Anterior cingulate cortex (tissue), 58 donors: ENCODE data around the gene SARNP.
"Not testable (repeated sequence)": the region's sequence is repeated elsewhere in the genome, so short reads cannot be mapped to it uniquely, and the experiment has no call there.

ENCODE experiments used
- DNase-seq, 58 donors: peaks; one replicate each; lab custom pipeline; 2025; lab: John Stamatoyannopoulos, UW

Gene SARNP

GRCh38 chr12:55817345-55818139 lies at the start of gene SARNP, which contains the start of gene ORMDL2:
SARNP (minus strand) TSS chr12:55817724; CDS start chr12:55817701, 23 bp downstream.
ORMDL2 (plus strand) TSS chr12:55818041; CDS start chr12:55819000, 959 bp downstream.
- DNase-seq = peak; percentile 80 to 100 (median 99)

GRCh38 chr12:55866454-55867004 lies 49.0 kb upstream of the SARNP start:
- not testable (repeated sequence) for DNase-seq

- DNase-seq = no peak
Measured at GRCh38 chr12:55865327-55865726, 47.8 kb upstream of the SARNP start.

GRCh38 chr12:55862931-55863330 lies 45.4 kb upstream of the SARNP start:
- DNase-seq = not testable (repeated sequence)

- DNase-seq = no peak
Measured at GRCh38 chr12:55862286-55862685, 44.8 kb upstream of the SARNP start.

GRCh38 chr12:55861871-55862270 lies 44.3 kb upstream of the SARNP start:
- DNase-seq = no peak

GRCh38 chr12:55861396-55861795 lies 43.9 kb upstream of the SARNP start:
- no peak for DNase-seq

GRCh38 chr12:55852740-55853139 lies 35.2 kb upstream of the SARNP start:
- no peak for DNase-seq

GRCh38 chr12:55850893-55851292 lies 33.4 kb upstream of the SARNP start:
- DNase-seq = no peak

GRCh38 chr12:55850401-55850800 lies 32.9 kb upstream of the SARNP start:
- no peak for DNase-seq

GRCh38 chr12:55849616-55850343 lies 32.3 kb upstream of the SARNP start:
- DNase-seq = no peak

GRCh38 chr12:55847603-55848291 lies 30.2 kb upstream of the SARNP start:
- DNase-seq = peak in 24 of 58 donors; percentile 1 to 49 (median 12)

- DNase-seq = peak in 2 of 58 donors; percentile 12 to 16
Measured at GRCh38 chr12:55847033-55847432, 29.5 kb upstream of the SARNP start.

- DNase-seq = no peak
Measured at GRCh38 chr12:55845785-55846496, 28.4 kb upstream of the SARNP start.

- no peak for DNase-seq
Measured at GRCh38 chr12:55845361-55845760, 27.8 kb upstream of the SARNP start.

- DNase-seq = no peak
Measured at GRCh38 chr12:55844961-55845360, 27.4 kb upstream of the SARNP start.

- no peak for DNase-seq
Measured at GRCh38 chr12:55843431-55843830, 25.9 kb upstream of the SARNP start.

GRCh38 chr12:55842681-55843429 lies 25.3 kb upstream of the SARNP start, which contains the start of gene MMP19:
MMP19 (minus strand) TSS chr12:55842936; CDS start chr12:55842830, 106 bp downstream.
- DNase-seq = no peak
